Fibroblast of lung (primary cell): ENCODE data around the gene CMSS1. TPM values are rescaled to one million over a fixed set of nuclear protein-coding genes. Genes with fewer than 3 reads are reported as not detected.

Experiments
- DNase-seq, 2 donors: peaks; one replicate each; pipeline versions ENCODE4 v3.0.0 to v3.0.0-alpha.2; 2010; ENCODE audit warnings: low read depth in 2 of 2
- H2AFZ ChIP-seq: 2 replicates; pipeline ENCODE4 v1.5.1; 2012; ENCODE audit warnings: low read length, control low read depth, inconsistent platforms
- H3K27ac ChIP-seq: 2 replicates; pipeline ENCODE4 v1.5.1; 2011; ENCODE audit warnings: low read length, control low read depth; ENCODE audit not compliant: insufficient read depth
- H3K27me3 ChIP-seq: 2 replicates; pipeline ENCODE4 v1.5.1; 2011; ENCODE audit warnings: mild to moderate bottlenecking, low read length; ENCODE audit not compliant: control insufficient read depth, insufficient read depth
- H3K36me3 ChIP-seq: 2 replicates; pipeline ENCODE4 v1.5.1; 2011; ENCODE audit warnings: low read length; ENCODE audit not compliant: control insufficient read depth, insufficient read depth
- H3K4me1 ChIP-seq: 2 replicates; pipeline ENCODE4 v1.5.1; 2011; ENCODE audit warnings: low read length; ENCODE audit not compliant: control insufficient read depth, insufficient read depth; ENCODE audit errors: extremely low read depth
- H3K4me2 ChIP-seq: 2 replicates; pipeline ENCODE4 v1.5.1; 2011; ENCODE audit warnings: low read length, control low read depth; ENCODE audit not compliant: insufficient read depth; ENCODE audit errors: extremely low read depth
- H3K4me3 ChIP-seq, 4 experiments: fragments of 200-600 bp in 1 of 4; sonication (generic) in 1 of 4; replicated peaks in 1 of 4; 2 replicates each; pipeline ENCODE4 v1.5.1; 2011 to 2016; ENCODE audit warnings: low read length in 4 of 4, low read depth in 3 of 4, mild to moderate bottlenecking in 3 of 4, control low read depth in 2 of 4, inconsistent platforms in 1 of 4, mixed read lengths in 1 of 4; ENCODE audit not compliant: insufficient read depth in 1 of 4; ENCODE audit errors: control extremely low read depth in 1 of 4
- H3K79me2 ChIP-seq: 2 replicates; pipeline ENCODE4 v1.5.1; 2012; ENCODE audit warnings: mild to moderate bottlenecking, low read length, inconsistent platforms; ENCODE audit not compliant: control insufficient read depth, insufficient read depth
- H3K9ac ChIP-seq: 2 replicates; pipeline ENCODE4 v1.5.1; 2011; ENCODE audit warnings: mild to moderate bottlenecking, low read length, control low read depth; ENCODE audit not compliant: insufficient read depth
- H3K9me3 ChIP-seq: 2 replicates; pipeline ENCODE4 v1.5.1; 2012; ENCODE audit warnings: low read depth, low read length; ENCODE audit not compliant: control insufficient read depth, insufficient read depth
- H4K20me1 ChIP-seq: 2 replicates; pipeline ENCODE4 v1.5.1; 2011; ENCODE audit warnings: low read length; ENCODE audit not compliant: control insufficient read depth, insufficient read depth; ENCODE audit errors: extremely low read depth
- CTCF ChIP-seq, 2 donors: IDR thresholded peaks in 1 of 2; conservative IDR thresholded peaks in 1 of 2; 1 replicate in 1 of 2; 2 replicates in 1 of 2; pipeline ENCODE4 v1.5.1; 2011 to 2012; ENCODE audit warnings: low read length in 2 of 2, control low read depth in 1 of 2, inconsistent platforms in 1 of 2, low read depth in 1 of 2, mild to moderate bottlenecking in 1 of 2
- EZH2 ChIP-seq: IDR thresholded peaks from 2 replicates; pipeline ENCODE4 v1.5.1; 2012; ENCODE audit warnings: low read length, control low read depth, mild to moderate bottlenecking; ENCODE audit errors: missing control alignments
- polyA plus RNA-seq, 2 donors: library from polyadenylated mRNA; depleted of rRNA in 1 of 2; stranded (reverse) in 1 of 2; unstranded in 1 of 2; fragments of >200 nt; gene quantifications; 2 replicates each; pipeline ENCODE4 v1.2.1, GENCODE V29; 2011 to 2012; ENCODE audit warnings: missing spikeins in 1 of 2
- total RNA-seq: library from RNA; depleted of rRNA; stranded (reverse); fragments of >200 nt; gene quantifications from 2 replicates; pipeline ENCODE4 v1.2.1, GENCODE V29; 2014

The CMSS1 gene
- total and polyA plus RNA-seq, 2 donors (not counting 1 experiment from before 2014, with no cell fraction given): 6.9 to 13.2 TPM

GRCh38 chr3:99834211-99834957 lies 16.7 kb downstream of the CMSS1 start:
- DNase-seq: no peak
- Histone ChIP-seq H4K20me1 (no peaks in the 10 kb centered on the region), H3K4me2 (no peak overlapping the region), H3K4me1 (peaks cover 2% of the 10 kb centered on the region), H3K4me3 (no peak overlapping the region), H3K27me3 (no peaks in the 10 kb centered on the region), H3K9me3 (no peaks in the 10 kb centered on the region), H3K79me2 (no peaks in the 10 kb centered on the region), H3K36me3 (no peaks in the 10 kb centered on the region), H3K27ac (no peak overlapping the region), H2AFZ (no peak overlapping the region), H3K9ac (no peak overlapping the region)
- TF ChIP-seq EZH2 (no peak), CTCF (conservative IDR thresholded peaks at IDR 0.05 in 1 of 2, IDR thresholded peaks at IDR 0.05 in 1 of 2; ENCODE audit: low read depth in 1 of 2, low read length in 2 of 2) (no peak)

GRCh38 chr3:99836681-99837080 lies 19.0 kb downstream of the CMSS1 start:
- Histone ChIP-seq H3K4me2 (no peak overlapping the region), H3K9ac (no peak overlapping the region), H2AFZ (no peak overlapping the region), H3K4me3 (no peak overlapping the region), H3K27me3 (no peaks in the 10 kb centered on the region), H4K20me1 (no peaks in the 10 kb centered on the region), H3K4me1 (peaks cover 2% of the 10 kb centered on the region), H3K27ac (no peak overlapping the region), H3K9me3 (no peaks in the 10 kb centered on the region), H3K79me2 (no peaks in the 10 kb centered on the region), H3K36me3 (no peaks in the 10 kb centered on the region)
- no peak for TF ChIP-seq CTCF (conservative IDR thresholded peaks at IDR 0.05 in 1 of 2, IDR thresholded peaks at IDR 0.05 in 1 of 2; ENCODE audit: low read depth in 1 of 2, low read length in 2 of 2)
- no peak for TF ChIP-seq EZH2
- DNase-seq: no peak

- TF ChIP-seq CTCF (conservative IDR thresholded peaks at IDR 0.05 in 1 of 2, IDR thresholded peaks at IDR 0.05 in 1 of 2; ENCODE audit: low read depth in 1 of 2, low read length in 2 of 2) (no peak), EZH2 (no peak)
- no peak overlapping the region for H3K9ac ChIP-seq
- H3K4me3 ChIP-seq: no peak overlapping the region
Observed at GRCh38 chr3:99837715-99838114, 20.1 kb downstream of the CMSS1 start.

More at GRCh38 chr3:99837715-99838114, 20.1 kb downstream of the CMSS1 start:
- Histone ChIP-seq H3K9me3 (no peaks in the 10 kb centered on the region), H2AFZ (no peak overlapping the region), H4K20me1 (no peaks in the 10 kb centered on the region), H3K36me3 (no peaks in the 10 kb centered on the region), H3K4me1 (peaks cover 2% of the 10 kb centered on the region), H3K27me3 (no peaks in the 10 kb centered on the region), H3K27ac (no peak overlapping the region), H3K79me2 (peaks cover 2% of the 10 kb centered on the region), H3K4me2 (no peak overlapping the region)
- DNase-seq: no peak
